ENCODE results near the gene SYNE3. TPM values are rescaled to one million over a fixed set of nuclear protein-coding genes. Genes with fewer than 3 reads are reported as not detected.

Gene SYNE3
- total RNA-seq, 1 donor from 2014 or later, result 0.15 TPM

DNA sequence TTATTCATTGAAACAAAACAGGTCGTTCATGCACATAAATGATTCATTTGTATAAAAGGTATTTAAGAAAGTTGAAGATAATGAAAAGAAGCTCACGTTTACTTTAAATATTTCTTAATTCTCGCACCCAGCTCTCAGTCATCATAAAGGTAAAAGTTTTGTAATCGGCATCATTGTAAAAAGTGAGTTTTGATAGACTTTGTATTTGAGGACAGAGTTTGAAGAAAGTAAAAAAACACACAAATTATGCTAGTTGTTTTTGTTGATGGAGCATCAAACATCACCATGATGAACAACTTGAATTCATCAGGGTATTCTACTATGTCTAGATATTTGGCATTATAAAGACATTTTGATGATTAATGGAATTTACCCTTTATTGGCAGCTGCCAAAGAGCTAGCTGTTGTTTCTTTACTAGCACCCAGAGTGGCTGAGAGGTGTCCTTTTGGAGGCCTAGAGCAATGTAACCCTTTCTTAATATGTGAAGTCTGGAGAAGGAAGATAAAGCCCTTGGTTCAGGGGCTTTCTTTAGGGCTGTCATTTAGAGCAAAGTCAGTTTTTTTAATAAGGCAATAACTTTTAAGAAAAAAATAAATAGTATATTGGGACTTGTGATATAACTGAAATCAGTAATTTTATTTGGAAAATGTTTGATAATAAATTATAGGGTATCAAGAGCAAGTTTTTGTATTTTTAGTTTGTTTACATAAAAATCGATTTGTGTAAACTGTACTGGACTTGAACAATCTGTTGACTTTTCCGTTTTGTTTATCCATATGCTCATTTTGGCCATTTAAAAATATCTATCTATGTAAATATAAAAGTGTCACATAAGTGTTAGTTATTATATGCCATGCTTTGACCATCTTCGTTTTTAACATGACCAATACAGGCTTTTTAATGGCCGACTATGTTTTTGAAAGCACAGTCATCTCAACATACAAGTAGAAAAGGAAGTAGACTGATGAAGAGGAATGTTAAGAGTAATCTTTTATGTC is 25.8 kb upstream of the SYNE3 start:
- no peak for DNase-seq (ENCODE audit: low read depth)

DNA sequence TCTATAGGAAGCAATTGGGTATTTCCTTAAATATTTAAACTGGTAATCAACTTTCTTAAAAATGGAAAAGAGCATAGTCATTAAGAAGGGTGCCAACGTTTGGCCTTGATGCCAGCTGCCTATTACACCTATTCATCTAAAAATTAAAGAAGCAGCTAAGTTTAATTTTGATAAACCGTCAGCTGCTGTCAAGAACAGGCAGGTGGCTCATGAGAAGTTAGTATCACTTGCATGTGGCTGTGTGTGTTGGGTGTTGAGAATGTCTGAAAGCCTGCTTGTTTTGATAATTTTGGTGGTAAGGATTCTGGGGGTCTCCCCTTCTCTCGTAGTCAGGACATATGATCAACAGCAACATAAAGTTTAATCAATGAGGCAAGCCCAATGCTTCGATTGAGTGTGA is 24.9 kb upstream of the SYNE3 start:
- DNase-seq (ENCODE audit: low read depth), result no peak

DNA sequence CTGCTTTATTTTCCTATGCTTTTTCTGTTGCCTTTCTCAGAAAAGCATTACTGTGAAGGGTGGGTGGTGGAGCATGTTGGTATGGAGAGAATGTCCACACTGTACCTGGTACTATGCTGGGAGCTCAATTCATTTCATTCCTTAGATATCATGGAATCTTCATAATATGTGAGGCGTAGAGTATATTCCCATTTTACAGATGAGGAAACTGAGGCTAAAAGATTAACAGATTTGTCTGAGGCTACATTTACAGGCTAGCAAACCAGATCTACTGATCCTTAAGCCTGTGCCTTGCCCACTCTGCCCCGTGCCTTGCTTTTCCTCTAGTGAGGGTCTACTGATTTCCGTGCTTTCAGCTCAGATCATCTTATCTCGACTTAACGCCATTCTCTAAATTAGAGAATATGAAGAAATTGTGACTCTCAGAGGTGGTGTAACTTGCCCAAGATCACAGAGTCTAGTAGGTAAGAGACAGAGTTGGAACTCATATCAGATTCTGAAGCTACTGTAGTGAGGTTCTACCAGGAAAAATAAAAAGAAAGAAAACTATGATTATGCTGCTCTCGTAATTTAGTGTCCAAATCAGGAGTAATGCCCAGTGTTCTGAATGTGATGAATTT is 23.9 kb upstream of the SYNE3 start:
- DNase-seq (ENCODE audit: low read depth), result no peak

DNA sequence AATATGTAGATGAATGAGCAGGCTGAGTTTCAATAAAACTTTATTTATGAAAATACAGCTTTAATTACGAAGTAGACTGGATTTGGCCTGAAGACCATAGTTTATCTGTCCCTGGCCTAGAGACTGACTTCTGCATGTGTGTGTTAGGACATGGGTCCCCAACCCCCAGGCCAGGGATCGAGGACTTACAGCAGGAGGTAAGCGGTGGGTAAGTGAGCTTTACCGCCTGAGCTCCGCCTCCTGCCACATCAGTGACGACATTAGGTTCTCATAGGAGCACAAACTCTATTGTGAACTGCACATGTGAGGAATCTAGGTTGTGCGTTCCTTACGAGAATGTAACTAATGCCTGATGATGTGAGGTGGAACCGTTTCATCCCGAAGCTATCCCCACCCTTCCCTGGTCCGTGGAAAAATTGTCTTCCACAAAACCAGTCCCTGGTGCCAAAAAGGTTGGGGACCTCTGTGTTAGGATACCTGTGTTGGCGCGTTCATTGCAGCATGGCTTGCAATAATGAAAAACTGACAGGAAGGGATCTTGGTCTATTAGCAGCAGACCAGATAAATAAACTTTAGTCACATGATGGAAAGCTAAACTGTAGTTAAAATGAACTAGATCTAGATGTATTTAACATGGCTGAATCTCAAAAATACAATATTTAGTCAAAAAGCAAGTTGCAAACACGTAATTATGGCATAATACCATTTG is 22.5 kb upstream of the SYNE3 start:
- DNase-seq (ENCODE audit: low read depth), result no peak

DNA sequence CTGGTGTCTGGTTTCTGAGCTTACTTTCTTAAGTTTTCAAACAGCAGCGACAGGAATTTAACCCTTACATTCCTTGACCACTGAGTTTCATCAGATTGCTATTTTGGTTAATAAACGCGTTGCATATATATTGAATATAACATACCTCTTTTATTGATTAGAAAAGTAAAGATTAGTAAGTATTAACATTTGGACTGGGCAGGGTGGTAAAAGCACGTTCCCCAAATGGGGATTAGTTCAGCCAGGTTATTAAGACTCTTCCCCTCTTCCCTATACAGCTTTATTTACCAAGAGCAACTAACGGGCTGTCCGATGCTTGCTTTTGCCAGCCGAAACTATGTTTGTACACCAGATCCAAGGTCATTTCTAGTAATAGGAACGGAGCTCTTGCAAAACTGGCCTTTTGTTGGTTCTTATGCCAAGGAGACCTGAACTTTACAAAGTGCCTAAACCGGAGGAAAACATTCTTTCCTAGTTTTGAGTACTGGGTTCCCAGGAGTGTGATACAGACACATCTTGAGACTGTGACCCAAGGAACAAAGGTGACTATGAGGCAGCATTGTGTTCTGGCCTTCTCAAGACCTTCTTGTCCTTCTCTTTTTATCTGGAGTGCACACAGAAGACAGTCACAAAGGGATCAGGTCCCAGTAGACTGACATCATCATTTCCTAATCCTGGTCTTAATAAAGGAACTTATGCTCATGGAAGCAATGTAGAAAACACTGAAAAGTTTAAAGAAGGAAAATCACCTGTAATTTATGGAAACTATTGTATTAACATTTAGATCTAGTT is 21.0 kb upstream of the SYNE3 start:
- no peak for DNase-seq (ENCODE audit: low read depth)

DNA sequence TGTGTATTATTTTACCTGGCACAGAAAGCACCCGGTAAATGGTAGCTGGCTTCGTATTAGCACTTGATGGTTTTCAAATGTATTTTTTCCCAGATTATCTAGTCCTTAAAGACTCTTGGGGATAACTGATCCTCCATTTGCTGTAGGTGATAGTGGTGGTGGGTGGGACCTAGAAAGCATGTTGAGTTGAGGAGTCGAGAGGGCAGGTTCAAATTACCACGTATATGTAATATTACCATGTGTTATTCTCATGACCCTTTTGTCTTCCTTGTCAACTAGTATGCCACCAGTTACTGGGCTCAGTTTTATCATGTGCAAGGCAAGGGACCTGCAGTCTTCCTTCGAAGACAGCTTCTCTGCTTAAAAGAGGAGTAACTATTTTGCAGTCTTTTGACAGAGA is 20.2 kb upstream of the SYNE3 start:
- no peak for DNase-seq (ENCODE audit: low read depth)

DNA sequence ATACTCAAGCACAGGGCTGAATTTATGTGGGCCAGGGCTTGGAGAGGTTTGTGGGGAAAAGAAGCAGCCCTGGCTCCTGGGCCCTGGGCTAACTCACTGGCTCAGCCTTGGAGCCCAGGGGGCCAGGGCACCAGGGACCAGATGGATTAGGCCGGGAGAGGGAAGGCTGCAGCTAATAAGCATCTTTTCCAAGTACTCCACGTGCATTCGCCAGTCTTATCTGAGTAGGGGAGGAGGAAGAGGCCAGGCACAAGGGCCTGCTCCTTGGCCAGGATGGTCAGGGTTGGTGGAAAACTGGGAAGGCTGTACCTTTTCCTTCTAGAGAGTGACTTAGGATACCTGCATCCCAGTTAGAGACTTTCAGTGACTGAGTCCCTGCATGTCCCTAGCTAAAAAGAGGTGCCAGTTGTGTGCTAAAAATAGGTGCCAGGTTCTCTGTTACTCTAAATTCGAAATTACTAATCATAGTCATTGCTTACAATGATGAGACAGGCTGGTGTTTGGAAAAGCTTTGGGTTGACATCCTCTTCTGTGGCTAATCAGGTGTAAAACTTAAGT is 19.7 kb upstream of the SYNE3 start:
- DNase-seq (ENCODE audit: low read depth), result no peak

DNA sequence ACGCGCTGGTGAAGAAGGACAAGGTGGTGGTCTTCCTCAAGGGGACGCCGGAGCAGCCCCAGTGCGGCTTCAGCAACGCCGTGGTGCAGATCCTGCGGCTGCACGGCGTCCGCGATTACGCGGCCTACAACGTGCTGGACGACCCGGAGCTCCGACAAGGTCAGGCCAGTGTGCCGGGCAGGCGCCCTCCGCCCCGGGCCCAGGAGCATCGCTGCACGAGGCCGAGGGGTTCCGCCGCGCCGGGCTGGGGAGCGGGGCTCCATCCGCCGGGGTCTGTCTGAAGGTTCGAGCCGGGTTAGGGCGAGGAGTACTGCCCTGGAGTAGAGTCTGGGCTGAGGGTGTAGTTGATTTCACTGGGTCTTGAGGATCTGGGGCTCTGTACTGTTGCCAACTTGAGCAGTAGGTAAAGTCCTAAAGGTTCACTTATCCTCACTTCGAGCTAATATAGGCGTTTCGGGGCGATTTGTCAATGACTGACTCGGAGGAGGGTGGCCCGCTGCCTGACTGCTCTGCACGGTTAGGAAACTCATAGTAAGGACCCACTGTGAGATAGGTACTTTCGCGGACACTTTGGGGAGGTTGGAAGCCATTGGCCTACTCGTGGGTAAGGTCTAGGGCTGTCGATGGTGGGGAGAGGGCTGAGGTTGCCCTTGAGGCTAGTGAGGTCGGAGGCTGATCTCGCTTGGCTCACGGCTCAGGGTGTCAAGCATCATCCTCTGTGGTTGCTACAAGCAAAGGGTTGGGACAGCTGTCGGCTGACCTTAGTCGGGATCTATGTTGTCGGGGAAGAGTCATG is 19.0 kb upstream of the SYNE3 start:
- DNase-seq (ENCODE audit: low read depth), result no peak

DNA sequence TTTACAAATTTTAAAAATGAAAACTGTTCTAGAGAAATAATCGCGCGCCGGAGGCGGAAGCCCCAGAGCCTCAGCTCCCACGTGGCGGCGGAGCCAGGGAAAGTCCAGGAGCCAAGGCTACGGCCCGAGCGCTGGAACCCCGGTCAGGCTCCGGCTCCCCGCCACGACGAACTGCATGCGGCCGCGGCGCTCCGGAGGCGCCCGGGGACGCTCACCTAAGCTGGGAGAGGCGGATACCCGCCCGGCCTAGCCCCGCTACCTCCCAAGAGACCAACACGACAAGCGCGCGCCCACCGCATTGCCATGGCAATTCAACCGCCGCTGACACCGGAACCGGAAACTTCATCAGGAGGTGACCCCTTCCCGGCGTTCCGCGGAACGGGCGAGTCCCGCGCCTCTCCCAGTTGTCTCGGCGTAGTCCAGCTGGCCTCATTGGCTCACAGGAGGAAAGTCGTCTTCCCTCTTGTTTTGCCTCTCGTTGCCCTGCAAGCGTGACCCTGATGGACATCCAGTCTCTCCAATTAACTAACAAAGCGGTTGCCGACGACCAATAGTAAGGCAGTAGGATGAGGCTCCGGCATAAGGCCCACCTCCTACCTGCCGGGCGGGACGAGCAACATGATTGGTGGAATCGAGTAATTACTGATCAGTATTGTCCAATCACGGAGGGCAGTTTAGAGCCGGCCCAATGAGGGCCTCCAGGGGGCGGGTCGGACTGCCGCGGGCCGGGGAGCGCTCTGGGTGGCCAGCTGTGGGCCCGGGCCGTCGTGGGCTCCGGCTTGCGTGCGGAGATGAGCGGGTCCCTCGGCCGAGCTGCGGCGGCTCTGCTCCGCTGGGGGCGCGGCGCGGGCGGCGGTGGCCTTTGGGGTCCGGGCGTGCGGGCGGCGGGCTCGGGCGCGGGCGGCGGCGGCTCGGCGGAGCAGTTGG is 18.1 kb upstream of the SYNE3 start, which contains the start of gene GLRX5:
TSS of gene GLRX5 (plus strand) at position 752 of the 927 bp plus-strand sequence. CDS start at position 792, 40 bp downstream.
- peak; percentile 100 for DNase-seq (ENCODE audit: low read depth)

DNA sequence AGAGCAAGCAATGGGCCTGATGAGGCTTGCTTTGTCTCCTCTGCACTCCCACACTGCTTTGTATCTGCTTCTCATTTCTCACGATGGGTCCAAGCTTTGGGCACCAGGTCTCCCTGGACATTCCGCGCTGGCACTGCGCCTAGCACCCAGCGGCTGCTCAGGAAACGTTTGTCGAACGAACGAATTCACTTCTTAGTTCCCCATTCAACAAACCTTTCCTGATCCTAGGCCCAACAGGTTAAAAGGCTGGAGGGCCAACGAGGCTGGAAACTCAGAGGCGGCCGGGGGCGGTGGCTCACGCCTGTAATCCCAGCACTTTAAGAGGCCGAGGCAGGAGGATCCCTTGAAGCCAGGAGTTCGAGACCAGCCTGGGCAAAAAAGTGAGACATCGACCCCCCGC is 17.4 kb upstream of the SYNE3 start:
- DNase-seq (ENCODE audit: low read depth), result no peak

DNA sequence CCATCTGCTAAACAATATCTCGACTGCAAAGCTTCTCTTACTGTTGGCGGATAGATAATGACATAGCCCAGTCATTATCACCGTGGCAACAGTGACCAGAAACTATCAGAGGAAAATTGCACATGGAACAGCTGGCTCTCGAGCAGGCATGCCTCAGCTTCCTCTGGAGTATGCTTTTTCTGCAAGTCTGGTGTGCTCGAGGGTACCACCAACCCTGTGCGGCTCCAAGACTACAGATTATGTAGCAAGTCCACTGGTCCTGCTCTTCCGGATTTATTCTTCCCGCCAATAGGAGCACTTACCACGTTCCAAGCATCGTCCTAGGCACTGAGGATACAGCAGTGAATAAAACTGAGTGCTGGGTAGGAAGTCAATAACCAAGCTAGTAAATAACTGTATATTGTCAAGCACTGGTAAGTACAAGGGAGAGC is 17.0 kb upstream of the SYNE3 start:
- no peak for DNase-seq (ENCODE audit: low read depth)

DNA sequence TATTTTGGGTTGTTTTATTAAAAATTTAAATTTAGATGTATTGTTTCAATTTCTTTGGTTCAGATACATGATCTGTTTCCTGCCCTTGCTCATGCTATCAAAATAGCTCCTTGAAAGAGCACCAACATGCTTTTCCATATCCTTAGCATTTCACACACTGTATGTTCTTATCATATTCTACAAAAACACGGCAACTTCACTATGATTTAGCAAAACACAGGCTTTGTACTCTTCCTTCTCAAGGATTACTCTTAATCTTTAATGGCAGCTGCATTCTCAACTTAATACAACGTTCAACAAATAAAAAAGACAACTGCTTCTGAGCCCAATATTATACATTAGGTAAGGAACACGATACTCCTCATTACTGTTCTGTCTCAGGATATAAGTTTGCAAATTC is 15.5 kb upstream of the SYNE3 start:
- DNase-seq (ENCODE audit: low read depth), result no peak

DNA sequence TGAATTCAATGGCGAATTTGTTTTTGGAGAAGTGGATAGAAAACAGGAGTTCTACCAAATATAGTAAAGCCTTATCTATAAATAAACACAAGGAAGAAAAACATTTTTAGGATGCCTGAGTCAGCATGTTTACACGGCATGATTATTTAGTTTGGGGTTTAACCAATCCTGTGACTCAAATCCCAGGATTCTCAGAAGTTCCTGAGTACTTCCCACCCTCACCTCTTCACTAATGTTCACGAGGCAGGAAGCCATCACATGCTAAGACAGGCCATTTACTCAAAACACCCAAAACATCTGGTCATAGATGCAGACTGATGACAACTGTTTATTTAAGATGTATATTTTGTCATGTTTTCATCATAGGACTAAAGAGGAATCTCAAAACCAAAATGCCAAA is 15.0 kb upstream of the SYNE3 start:
- DNase-seq (ENCODE audit: low read depth), result peak; percentile 64

DNA sequence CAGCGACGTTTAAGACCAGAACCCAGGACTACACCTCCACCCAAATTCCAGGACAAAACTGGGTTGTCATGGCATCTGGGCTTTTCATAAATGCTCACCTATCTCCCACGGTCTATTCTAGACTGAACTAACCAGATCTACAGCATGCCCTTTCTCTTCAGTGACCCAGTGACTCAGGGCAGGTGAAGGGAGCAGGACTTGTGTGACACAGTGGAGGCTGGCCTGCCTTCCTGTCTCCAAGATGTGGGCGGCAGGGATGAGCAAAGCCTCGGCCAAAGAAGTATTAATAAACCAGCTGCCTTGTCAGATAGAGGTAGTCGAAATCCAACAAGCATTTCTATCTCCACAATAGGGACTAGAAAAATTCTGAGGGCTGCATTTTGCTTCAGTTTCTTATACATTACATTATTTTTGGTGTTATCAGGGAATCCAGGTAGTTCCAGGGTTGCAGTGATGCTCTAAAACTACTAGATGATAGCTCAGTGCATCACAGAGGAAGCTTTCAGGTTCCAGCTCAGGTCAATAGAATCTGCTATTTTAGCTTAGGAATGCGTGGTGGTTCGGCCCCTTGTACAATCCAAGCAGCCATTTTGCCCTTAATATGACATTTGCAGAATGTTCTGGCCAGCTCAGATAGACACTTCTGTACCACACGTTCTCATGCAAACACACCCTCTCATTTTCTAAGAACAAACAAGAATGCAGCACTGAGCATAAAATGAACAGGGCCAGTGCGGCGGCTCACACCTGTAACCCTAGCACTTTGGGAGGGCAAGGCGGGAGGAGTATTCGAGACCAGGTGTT is 14.2 kb upstream of the SYNE3 start:
- DNase-seq (ENCODE audit: low read depth), result no peak

DNA sequence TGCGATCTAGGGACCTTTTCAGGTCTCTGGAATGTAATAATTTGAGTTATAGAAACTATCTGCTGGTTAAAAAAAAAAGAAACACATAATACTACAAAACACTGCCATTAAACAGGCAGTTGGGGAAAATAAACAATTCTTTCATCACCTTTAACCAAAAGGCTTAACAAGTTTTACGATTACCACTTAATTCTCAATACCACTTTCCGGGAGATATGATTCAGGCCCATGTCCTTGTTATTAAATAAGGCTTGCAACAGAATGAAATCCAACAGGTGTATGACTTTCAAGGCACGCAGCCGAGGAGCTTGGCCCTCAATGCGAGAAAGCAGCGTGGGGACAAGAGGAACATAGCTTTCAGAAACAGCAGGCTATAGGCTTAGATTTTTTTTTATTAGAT is 12.8 kb upstream of the SYNE3 start:
- no peak for DNase-seq (ENCODE audit: low read depth)

DNA sequence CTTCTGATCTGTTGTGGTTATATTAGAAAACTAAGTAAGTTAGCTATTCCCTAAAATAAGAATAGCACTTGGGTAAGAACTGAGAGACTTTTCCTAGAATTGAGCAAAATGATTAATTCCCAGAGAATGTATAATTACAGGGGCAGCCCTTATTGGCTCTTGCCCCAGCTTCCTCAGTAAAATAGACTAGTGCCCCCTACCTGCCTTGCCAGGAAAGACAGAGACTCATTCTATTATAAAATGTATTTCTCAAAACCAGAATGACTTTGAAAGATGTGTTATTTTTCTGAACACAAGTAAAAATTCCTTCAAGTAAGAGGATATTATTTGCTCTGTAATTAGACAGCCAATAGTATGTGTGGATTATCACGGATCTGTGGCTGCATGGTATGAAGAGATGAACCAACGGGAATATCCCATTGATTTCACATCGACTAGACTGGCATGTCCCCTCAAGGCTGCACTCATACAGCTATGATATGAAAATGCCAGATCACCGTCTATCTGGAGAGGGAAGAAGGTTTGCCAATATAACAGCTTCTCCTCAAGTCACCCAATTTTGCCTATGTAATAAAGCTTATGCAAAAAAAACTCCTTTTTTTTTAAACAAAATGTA is 11.0 kb upstream of the SYNE3 start:
- peak; percentile 82 for DNase-seq (ENCODE audit: low read depth)

DNA sequence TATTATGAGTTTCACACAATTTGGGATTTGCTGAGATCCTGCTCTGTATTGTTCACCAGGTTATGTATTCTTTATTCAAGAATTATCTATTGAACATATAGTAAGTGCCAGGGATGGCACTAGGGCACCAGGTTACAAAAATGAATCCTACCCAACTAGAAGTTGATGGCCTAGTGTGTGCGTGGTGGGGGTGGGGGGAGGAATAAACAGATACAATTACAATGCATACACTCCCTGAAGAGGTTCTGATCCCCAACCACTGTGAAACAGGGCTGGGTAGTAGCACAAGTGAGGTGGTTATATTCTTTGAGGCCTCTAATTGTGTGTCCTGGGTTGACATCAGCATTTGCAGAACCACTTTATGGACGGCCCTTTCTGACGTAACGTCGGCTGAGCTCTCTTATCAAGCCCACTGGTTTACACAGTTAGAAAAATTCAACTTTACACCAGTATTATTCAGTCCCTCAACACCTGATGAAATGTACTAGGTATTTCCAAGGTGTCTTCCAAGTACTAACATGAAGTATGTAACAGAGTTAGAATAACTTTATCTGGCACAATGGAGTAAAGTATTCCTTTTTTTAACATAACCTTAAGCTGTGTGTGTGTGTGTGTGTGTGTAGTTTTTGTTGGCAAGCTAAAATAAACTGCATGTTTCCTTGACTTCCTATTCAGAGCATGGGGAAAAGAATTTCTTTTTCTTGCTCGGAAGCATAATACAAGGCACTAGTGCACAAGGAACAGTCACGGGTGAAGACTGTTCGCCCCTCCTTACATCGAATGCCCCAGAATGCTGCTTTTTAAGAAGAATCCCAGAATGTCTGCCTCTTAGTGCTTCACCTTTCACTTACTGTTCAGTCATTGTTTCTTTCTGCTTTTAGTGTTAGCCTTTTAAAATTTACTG is 10.3 kb upstream of the SYNE3 start:
- DNase-seq (ENCODE audit: low read depth), result no peak
